GM12878 (cell line): Measurements from ENCODE around the gene STAMBP. TPM values are rescaled to one million over a fixed set of nuclear protein-coding genes. Genes with fewer than 3 reads are reported as not detected.

Source experiments
- BACH1 ChIP-seq: fragments of 450-650 bp; IDR thresholded peaks from 2 replicates; pipeline ENCODE4 v1.6.1; 2017; ENCODE audit warnings: mild to moderate bottlenecking, borderline replicate concordance
- BMI1 ChIP-seq: fragments of 450-650 bp; IDR thresholded peaks from 2 replicates; pipeline ENCODE4 v1.6.1; 2016; ENCODE audit warnings: mild to moderate bottlenecking, moderate library complexity, borderline replicate concordance
- CBX3 ChIP-seq: fragments of 200-600 bp; sonication (generic); IDR thresholded peaks from 2 replicates; pipeline ENCODE4 v1.6.1; 2016; ENCODE audit warnings: low read depth, borderline replicate concordance
- E4F1 ChIP-seq: fragments of 450-650 bp; IDR thresholded peaks from 2 replicates; pipeline ENCODE4 v1.6.1; 2018; ENCODE audit warnings: borderline replicate concordance, mild to moderate bottlenecking; ENCODE audit not compliant: partially characterized antibody
- MLLT1 ChIP-seq: fragments of 450-650 bp; IDR thresholded peaks from 2 replicates; pipeline ENCODE4 v1.6.1; 2016; ENCODE audit warnings: mild to moderate bottlenecking
- NFIC ChIP-seq: IDR thresholded peaks from 2 replicates; pipeline ENCODE4 v1.6.1; 2012; ENCODE audit warnings: low read depth, mild to moderate bottlenecking, inconsistent platforms, low read length, moderate library complexity
- NR2F1 ChIP-seq: fragments of 450-650 bp; conservative IDR thresholded peaks from 2 replicates; pipeline ENCODE4 v1.6.1; 2017; ENCODE audit warnings: mild to moderate bottlenecking
- NRF1 ChIP-seq: conservative IDR thresholded peaks from 2 replicates; pipeline ENCODE4 v1.6.1; 2011; ENCODE audit warnings: mild to moderate bottlenecking, low read depth, low read length, improper control_type of control experiment
- PML ChIP-seq: IDR thresholded peaks from 2 replicates; pipeline ENCODE4 v1.6.1; 2012; ENCODE audit warnings: low read length, inconsistent platforms
- PRDM15 ChIP-seq: fragments of 450-650 bp; formaldehyde crosslinking; IDR thresholded peaks from 2 replicates; pipeline ENCODE4 v1.4.0; 2020; ENCODE audit warnings: mild to moderate bottlenecking, moderate library complexity
- SP1 ChIP-seq: IDR thresholded peaks from one replicate; pipeline ENCODE4 v1.6.1; 2011; ENCODE audit warnings: low read depth, low read length
- TAF1 ChIP-seq: IDR thresholded peaks from 2 replicates; pipeline ENCODE4 v1.6.1; 2011; ENCODE audit warnings: mild to moderate bottlenecking, low read depth, low read length, borderline replicate concordance
- TCF3 ChIP-seq: IDR thresholded peaks from 2 replicates; pipeline ENCODE4 v1.6.1; 2012; ENCODE audit warnings: low read depth, mild to moderate bottlenecking, low read length, borderline replicate concordance; ENCODE audit not compliant: insufficient read depth
- USF1 ChIP-seq: IDR thresholded peaks from 2 replicates; pipeline ENCODE4 v1.6.1; 2011; ENCODE audit warnings: borderline replicate concordance, low read depth, mild to moderate bottlenecking, moderate library complexity, mixed read lengths, low read length; ENCODE audit not compliant: insufficient read depth; ENCODE audit errors: extremely low read length
- ZBTB11 ChIP-seq: fragments of 450-650 bp; formaldehyde crosslinking; IDR thresholded peaks from 2 replicates; pipeline ENCODE4 v1.5.0; 2022; ENCODE audit warnings: mild to moderate bottlenecking, missing genetic modification characterization
- ZNF217 ChIP-seq: fragments of 450-650 bp; IDR thresholded peaks from 2 replicates; pipeline ENCODE4 v1.6.1; 2017; ENCODE audit warnings: antibody characterized with exemption, mild to moderate bottlenecking
- ZNF384 ChIP-seq: IDR thresholded peaks from 2 replicates; pipeline ENCODE4 v1.6.1; 2012; ENCODE audit warnings: low read depth, mild to moderate bottlenecking, low read length, improper control_type of control experiment, borderline replicate concordance
- polyA plus RNA-seq, 11 experiments: library from polyadenylated mRNA; depleted of rRNA in 4 of 11; unstranded in 6 of 11; stranded (reverse) in 5 of 11; fragments of >200 nt; fragmentation: Nextera tagmentation in 4 of 11; fragmentation: Illumina TruSeq in 1 of 11; extraction: Ambion mirVana in 4 of 11; extraction: Trizol in 1 of 11; gene quantifications; 1 replicate in 1 of 11; 2 replicates in 10 of 11; pipeline versions ENCODE4 v1.2.1 to v1.2.3, GENCODE V29; 2011 to 2016; ENCODE audit warnings: inconsistent platforms in 2 of 11, missing spikeins in 2 of 11, low read depth in 1 of 11
- total RNA-seq, 4 experiments: library from RNA; depleted of rRNA in 3 of 4; stranded (reverse); fragments of >200 nt in 3 of 4; fragmentation: Illumina TruSeq in 1 of 4; extraction: Trizol in 1 of 4; gene quantifications; 2 replicates each; pipeline versions ENCODE4 v1.2.1 to v1.2.3, GENCODE V29; 2013 to 2021

STAMBP gene
- total and polyA plus RNA-seq, 10 of the 15 experiments (the other 5 are each of a cell fraction or from before 2014, with no cell fraction given), result 38.9 to 84.1 (median 69.7) TPM

GRCh38 chr2:73896362-73897239, 67.8 kb downstream of the STAMBP start (continued):
- TF ChIP-seq PRDM15 (CRISPR knock-in tag) (no peak), ZNF384 (no peak), MLLT1 (peak; percentile 78; the same call in 1 of the 2 replicates), USF1 (no peak), SP1 (no peak), E4F1 (no peak), NR2F1 (peak; percentile 98), PML (no peak), TCF3 (no peak), NRF1 (no peak), BMI1 (no peak), CBX3 (no peak), ZBTB11 (no peak), ZNF217 (no peak), BACH1 (no peak), NFIC (no peak), TAF1 (no peak)
